Spinal cord (tissue), 10 donors: ENCODE data around the gene KLHL22. TPM values are rescaled to one million over a fixed set of nuclear protein-coding genes. Genes with fewer than 3 reads are reported as not detected.
"Not testable (repeated sequence)": the region's sequence is repeated elsewhere in the genome, so short reads cannot be mapped to it uniquely, and the experiment has no call there.

ENCODE experiments used
- DNase-seq, 6 donors: peaks; one replicate each; pipeline versions ENCODE4 v3.0.0 to v3.0.0-alpha.2; 2013 to 2015; ENCODE audit warnings: low spot score in 6 of 6, low read depth in 4 of 6
- H3K27ac ChIP-seq: one replicate; pipeline ENCODE4 v1.5.1; 2013; ENCODE audit warnings: low read depth, low read length, control low read depth
- H3K27me3 ChIP-seq: one replicate; pipeline ENCODE4 v1.6.1; 2013; ENCODE audit warnings: low read length; ENCODE audit not compliant: control insufficient read depth, insufficient read depth
- H3K36me3 ChIP-seq: one replicate; pipeline ENCODE4 v1.6.1; 2013; ENCODE audit warnings: low read length; ENCODE audit not compliant: control insufficient read depth, insufficient read depth
- H3K4me1 ChIP-seq: one replicate; pipeline ENCODE4 v1.6.1; 2013; ENCODE audit warnings: low read length; ENCODE audit not compliant: control insufficient read depth, insufficient read depth
- H3K4me3 ChIP-seq: one replicate; pipeline ENCODE4 v1.5.1; 2013; ENCODE audit warnings: low read depth, low read length, control low read depth
- H3K9me3 ChIP-seq: one replicate; pipeline ENCODE4 v1.6.1; 2013; ENCODE audit warnings: low read length; ENCODE audit not compliant: control insufficient read depth, insufficient read depth
- WGBS: methylation state at CpG from one replicate; pipeline ENCODE4 v1.1.5; 2013; ENCODE audit warnings: missing lambda C conversion rate; ENCODE audit not compliant: insufficient coverage; 5-methylcytosine and 5-hydroxymethylcytosine counted together
- polyA plus RNA-seq, 2 donors: library from polyadenylated mRNA; unstranded; fragments of 120-200 nt; gene quantifications; one replicate each; pipeline ENCODE4 v1.2.1, GENCODE V29; 2013; ENCODE audit not compliant: insufficient read length in 2 of 2
- total RNA-seq, 2 donors: library from RNA; depleted of rRNA in 1 of 2; stranded (reverse); fragments of 120-200 nt in 1 of 2; fragments of >200 nt in 1 of 2; gene quantifications; one replicate each; pipeline versions ENCODE4 v1.2.3 to v1.2.4, GENCODE V29; 2013 to 2014
- donor health status: healthy.

Gene KLHL22
- total and polyA plus RNA-seq, 4 donors = 40.8 to 68.4 (median 52.3) TPM

- peak in 2 of 6 donors; percentile 39 to 70 for DNase-seq
These were observed 71.6 kb downstream of the KLHL22 start for GRCh38 chr22:20423906-20424551.

GRCh38 chr22:20423008-20423905 is 72.3 kb downstream of the KLHL22 start:
- H3K9me3 ChIP-seq = no peaks in the 10 kb centered on the region
- no peak overlapping the region for H3K4me3 ChIP-seq
- peaks cover 37% of the 10 kb centered on the region for H3K36me3 ChIP-seq
- peaks cover 7% of the 10 kb centered on the region for H3K27me3 ChIP-seq
- DNase-seq = peak in 1 of 6 donors; percentile 79
- 39% methylated on average over 19 of the region's 20 CpGs for WGBS
- H3K4me1 ChIP-seq = peaks cover 47% of the 10 kb centered on the region
- peak overlapping the region; percentile 85 for H3K27ac ChIP-seq

More at GRCh38 chr22:20423906-20424551, 71.6 kb downstream of the KLHL22 start:
- Histone ChIP-seq H3K4me3 (no peak overlapping the region), H3K36me3 (peaks cover 43% of the 10 kb centered on the region), H3K4me1 (peaks cover 45% of the 10 kb centered on the region), H3K9me3 (no peaks in the 10 kb centered on the region), H3K27me3 (peaks cover 8% of the 10 kb centered on the region), H3K27ac (peak overlapping the region; percentile 85)
- 46% methylated on average over 29 of the region's 31 CpGs for WGBS

GRCh38 chr22:20422271-20423007 is 73.2 kb downstream of the KLHL22 start:
- peak overlapping the region; percentile 85 for H3K27ac ChIP-seq
- 38% methylated on average over 19 of the region's 21 CpGs for WGBS

GRCh38 chr22:20421507-20421874 is 74.1 kb downstream of the KLHL22 start:
- 90% methylated on average over 7 of the region's 7 CpGs for WGBS
- Histone ChIP-seq H3K36me3 (peaks cover 24% of the 10 kb centered on the region), H3K9me3 (no peaks in the 10 kb centered on the region), H3K4me3 (no peak overlapping the region), H3K27ac (no peak overlapping the region), H3K27me3 (peaks cover 4% of the 10 kb centered on the region), H3K4me1 (peaks cover 52% of the 10 kb centered on the region)
- no peak for DNase-seq

More at GRCh38 chr22:20422271-20423007, 73.2 kb downstream of the KLHL22 start:
- Histone ChIP-seq H3K27me3 (peaks cover 7% of the 10 kb centered on the region), H3K36me3 (peaks cover 31% of the 10 kb centered on the region), H3K4me1 (peaks cover 52% of the 10 kb centered on the region), H3K9me3 (no peaks in the 10 kb centered on the region), H3K4me3 (no peak overlapping the region)
- peak in 2 of 6 donors; percentile 74 to 81 for DNase-seq

- no peaks in the 10 kb centered on the region for H3K9me3 ChIP-seq
- no peak for DNase-seq
These were observed 75.3 kb downstream of the KLHL22 start for GRCh38 chr22:20420157-20420842.

GRCh38 chr22:20419664-20419951 is 76.0 kb downstream of the KLHL22 start:
- no peaks in the 10 kb centered on the region for H3K27me3 ChIP-seq
- no peak overlapping the region for H3K4me3 ChIP-seq
- no peak for DNase-seq
- H3K4me1 ChIP-seq = peaks cover 39% of the 10 kb centered on the region
- no peak overlapping the region for H3K27ac ChIP-seq
- H3K9me3 ChIP-seq = no peaks in the 10 kb centered on the region
- WGBS = 90% methylated on average over 1 of the region's 2 CpGs
- peaks cover 12% of the 10 kb centered on the region for H3K36me3 ChIP-seq

More at GRCh38 chr22:20420157-20420842, 75.3 kb downstream of the KLHL22 start:
- no peaks in the 10 kb centered on the region for H3K27me3 ChIP-seq
- peaks cover 18% of the 10 kb centered on the region for H3K36me3 ChIP-seq
- 95% methylated on average over 11 of the region's 11 CpGs for WGBS
- no peak overlapping the region for H3K4me3 ChIP-seq
- H3K27ac ChIP-seq = no peak overlapping the region
- H3K4me1 ChIP-seq = peaks cover 46% of the 10 kb centered on the region

- H3K4me3 ChIP-seq = peak overlapping the region; percentile 43
- no peaks in the 10 kb centered on the region for H3K9me3 ChIP-seq
- peaks cover 3% of the 10 kb centered on the region for H3K36me3 ChIP-seq
- H3K4me1 ChIP-seq = peaks cover 26% of the 10 kb centered on the region
- DNase-seq = peak in 2 of 6 donors; percentile 93 to 94
- H3K27me3 ChIP-seq = no peaks in the 10 kb centered on the region
- no peak overlapping the region for H3K27ac ChIP-seq
- WGBS = 6% methylated on average over 32 of the region's 42 CpGs
These were observed 77.3 kb downstream of the KLHL22 start for GRCh38 chr22:20418211-20418788.

GRCh38 chr22:20415699-20416098 is 79.9 kb downstream of the KLHL22 start:
- H3K27me3 ChIP-seq, DNase-seq, H3K27ac ChIP-seq, H3K4me3 ChIP-seq, H3K36me3 ChIP-seq, H3K9me3 ChIP-seq: not testable (repeated sequence)
- peaks cover 17% of the 10 kb centered on the region for H3K4me1 ChIP-seq
- no CpG with 5 or more reads among the region's 3 CpGs for WGBS

GRCh38 chr22:20415241-20415640 is 80.4 kb downstream of the KLHL22 start:
- H3K9me3 ChIP-seq, DNase-seq, H3K4me3 ChIP-seq, H3K36me3 ChIP-seq, H3K27me3 ChIP-seq, H3K27ac ChIP-seq: not testable (repeated sequence)
- WGBS = no CpG with 5 or more reads among the region's 3 CpGs
- H3K4me1 ChIP-seq = peaks cover 17% of the 10 kb centered on the region
